ENCODE data around the gene ODAD3.

ODAD3 gene

DNA sequence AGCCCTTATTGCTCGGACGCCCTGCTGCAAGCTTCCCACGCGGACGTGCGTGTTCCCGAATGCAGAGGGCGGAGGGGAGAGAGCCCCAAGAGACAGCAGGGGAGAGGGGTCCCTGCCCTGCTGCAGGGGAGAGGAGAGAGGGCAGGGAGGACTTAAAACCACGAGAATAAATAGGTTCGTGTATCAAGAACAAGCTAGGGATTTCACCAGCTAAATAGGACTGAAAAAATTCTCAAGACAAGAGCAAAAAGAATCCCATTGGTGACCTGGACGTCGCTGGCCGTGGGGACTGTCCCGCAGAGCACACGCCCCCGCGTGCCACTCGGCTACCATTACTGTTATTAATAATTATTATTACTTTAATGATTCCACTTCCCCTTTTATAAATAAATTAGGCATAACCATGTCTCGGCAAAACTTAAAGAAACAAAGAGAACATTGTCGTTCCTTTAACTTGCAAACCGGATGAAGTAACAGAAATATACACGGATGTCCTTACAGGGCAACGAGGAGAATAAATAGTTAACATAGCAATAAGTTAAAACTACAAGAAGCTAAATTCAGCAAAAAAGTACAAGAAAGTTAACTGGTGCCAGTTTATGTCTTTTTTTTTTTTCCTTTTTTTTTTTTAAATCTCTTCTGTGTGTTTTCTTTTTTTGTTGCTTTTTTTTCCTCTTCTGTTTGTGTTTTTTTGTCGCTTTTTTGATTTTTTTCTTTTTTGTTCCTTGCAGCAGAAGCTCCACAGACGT is 17.1 kb upstream of the ODAD3 start:
- no peak overlapping the region for H3K4me3 ChIP-seq (ENCODE audit: low read depth in 1 of 5, low read length in 5 of 5)
- H3K9me3 ChIP-seq (ENCODE audit: control insufficient read depth in 5 of 5, low read length in 5 of 5), result no peaks in the 10 kb centered on the region
- no peak overlapping the region for H3K27ac ChIP-seq (ENCODE audit: low read depth, low read length)
- H3K9ac ChIP-seq (ENCODE audit: low read length in 5 of 5), result no peak overlapping the region
- no peaks in the 10 kb centered on the region for H3K4me1 ChIP-seq (ENCODE audit: control insufficient read depth in 5 of 5, insufficient read depth in 5 of 5, low read length in 5 of 5)
- peaks cover 0 to 4% (median 2%) of the 10 kb centered on the region in 5 donors for H3K27me3 ChIP-seq (ENCODE audit: control insufficient read depth in 5 of 5, insufficient read depth in 4 of 5, low read length in 5 of 5)
- H3K36me3 ChIP-seq (ENCODE audit: control insufficient read depth in 5 of 5, insufficient read depth in 5 of 5, low read length in 5 of 5), result peaks cover 0 to 35% (median 32%) of the 10 kb centered on the region in 5 donors

DNA sequence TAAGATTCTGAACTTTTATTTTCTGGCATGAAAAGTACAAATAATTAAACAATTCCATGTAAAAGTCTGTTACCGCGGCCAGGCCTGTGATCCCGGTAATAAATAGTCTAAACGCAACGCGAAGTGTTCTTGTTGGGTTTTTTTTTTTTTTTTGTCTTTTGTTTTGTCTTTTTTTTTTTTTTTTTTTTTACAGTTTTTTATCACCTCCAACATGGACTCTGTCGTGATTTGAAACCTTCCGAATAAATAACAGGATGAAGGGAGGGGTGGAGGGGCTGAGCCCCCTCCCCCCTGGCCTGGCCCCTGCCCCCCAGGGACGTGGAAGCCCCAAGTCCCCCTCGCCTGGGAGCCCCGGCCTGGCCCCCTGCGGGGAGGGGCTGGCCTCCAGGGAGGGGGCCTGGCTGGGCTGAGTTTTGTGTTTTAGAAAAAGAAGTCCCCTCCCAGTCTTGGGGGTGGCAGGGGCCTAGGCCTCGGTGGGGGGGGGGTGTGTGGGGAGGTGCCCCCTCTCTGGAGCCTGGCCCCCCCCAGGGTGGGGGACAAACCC is 16.5 kb upstream of the ODAD3 start:
- peaks cover 0 to 40% (median 35%) of the 10 kb centered on the region in 5 donors for H3K36me3 ChIP-seq (ENCODE audit: control insufficient read depth in 5 of 5, insufficient read depth in 5 of 5, low read length in 5 of 5)
- no peaks in the 10 kb centered on the region for H3K9me3 ChIP-seq (ENCODE audit: control insufficient read depth in 5 of 5, low read length in 5 of 5)
- no peak overlapping the region for H3K27ac ChIP-seq (ENCODE audit: low read depth, low read length)
- peaks cover 0 to 4% (median 2%) of the 10 kb centered on the region in 5 donors for H3K27me3 ChIP-seq (ENCODE audit: control insufficient read depth in 5 of 5, insufficient read depth in 4 of 5, low read length in 5 of 5)
- no peak overlapping the region for H3K4me3 ChIP-seq (ENCODE audit: low read depth in 1 of 5, low read length in 5 of 5)
- H3K9ac ChIP-seq (ENCODE audit: low read length in 5 of 5), result no peak overlapping the region
- no peaks in the 10 kb centered on the region for H3K4me1 ChIP-seq (ENCODE audit: control insufficient read depth in 5 of 5, insufficient read depth in 5 of 5, low read length in 5 of 5)

DNA sequence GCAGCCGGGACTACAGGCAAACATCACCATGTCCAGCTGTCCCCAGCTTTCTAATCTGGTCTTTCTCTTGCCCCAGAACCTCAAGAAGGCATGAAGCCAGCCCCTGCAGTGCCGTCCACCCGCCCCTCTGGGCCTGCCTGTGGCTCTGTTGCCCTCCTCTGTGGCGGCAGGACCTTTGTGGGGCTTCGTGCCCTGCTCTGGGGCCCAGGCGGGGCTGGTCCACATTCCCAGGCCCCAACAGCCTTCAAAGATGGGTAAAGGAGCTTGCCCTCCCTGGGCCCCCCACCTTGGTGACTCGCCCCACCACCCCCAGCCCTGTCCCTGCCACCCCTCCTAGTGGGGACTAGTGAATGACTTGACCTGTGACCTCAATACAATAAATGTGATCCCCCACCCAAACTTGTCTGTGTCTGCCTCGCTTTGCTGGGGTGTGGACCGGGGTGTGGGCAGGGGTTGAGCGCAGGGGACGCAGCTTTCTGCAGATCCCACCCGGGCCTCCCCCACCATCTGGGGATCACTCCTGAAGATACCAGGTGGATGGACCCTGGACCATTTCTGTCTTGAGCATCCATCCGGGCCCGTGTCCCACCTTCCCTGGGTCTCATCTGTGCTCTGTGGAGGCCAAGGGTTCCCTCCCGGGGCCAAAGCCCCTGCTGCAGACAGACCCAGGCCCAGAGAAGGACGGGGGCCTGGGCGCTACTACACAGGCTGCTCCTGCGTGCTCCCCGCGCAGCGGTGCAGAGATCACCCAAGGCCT is 15.8 kb upstream of the ODAD3 start:
- no peak overlapping the region for H3K27ac ChIP-seq (ENCODE audit: low read depth, low read length)

DNA sequence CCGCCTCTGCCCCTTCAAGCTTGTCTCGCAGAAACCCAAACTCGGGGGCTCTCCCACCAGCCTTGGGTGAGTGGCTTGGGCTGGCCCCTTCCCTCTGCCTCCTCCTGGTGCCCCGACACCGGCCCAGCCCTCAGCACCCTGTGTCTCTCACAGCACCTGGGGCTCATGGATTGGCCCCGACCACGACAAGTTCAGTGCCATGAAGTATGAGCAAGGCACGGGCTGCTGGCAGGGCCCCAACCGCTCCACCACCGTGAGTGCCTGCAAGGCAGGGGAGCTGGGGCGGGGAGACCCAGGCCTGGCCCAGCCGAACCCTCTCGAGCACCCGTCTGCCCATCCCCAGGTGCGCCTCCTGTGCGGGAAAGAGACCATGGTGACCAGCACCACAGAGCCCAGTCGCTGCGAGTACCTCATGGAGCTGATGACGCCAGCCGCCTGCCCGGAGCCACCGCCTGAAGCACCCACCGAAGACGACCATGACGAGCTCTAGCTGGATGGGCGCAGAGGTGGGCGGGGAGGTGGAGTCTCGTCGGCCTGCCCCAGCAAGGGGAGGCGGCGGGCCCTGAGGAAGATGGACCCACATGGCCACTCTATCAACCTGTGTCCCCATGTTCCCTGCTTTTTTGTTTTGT is 14.1 kb upstream of the ODAD3 start:
- no peaks in the 10 kb centered on the region for H3K9me3 ChIP-seq (ENCODE audit: control insufficient read depth in 5 of 5, low read length in 5 of 5)
- H3K9ac ChIP-seq (ENCODE audit: low read length in 5 of 5), result no peak overlapping the region
- peaks cover 0 to 63% (median 57%) of the 10 kb centered on the region in 5 donors for H3K36me3 ChIP-seq (ENCODE audit: control insufficient read depth in 5 of 5, insufficient read depth in 5 of 5, low read length in 5 of 5)
- no peak overlapping the region for H3K27ac ChIP-seq (ENCODE audit: low read depth, low read length)
- no peaks in the 10 kb centered on the region for H3K4me1 ChIP-seq (ENCODE audit: control insufficient read depth in 5 of 5, insufficient read depth in 5 of 5, low read length in 5 of 5)
- H3K4me3 ChIP-seq (ENCODE audit: low read depth in 1 of 5, low read length in 5 of 5), result no peak overlapping the region
- H3K27me3 ChIP-seq (ENCODE audit: control insufficient read depth in 5 of 5, insufficient read depth in 4 of 5, low read length in 5 of 5), result peaks cover 0 to 4% (median 2%) of the 10 kb centered on the region in 5 donors

More for the DNA sequence above, 15.8 kb upstream of the ODAD3 start:
- Histone ChIP-seq H3K9me3 (ENCODE audit: control insufficient read depth in 5 of 5, low read length in 5 of 5) (no peaks in the 10 kb centered on the region), H3K27me3 (ENCODE audit: control insufficient read depth in 5 of 5, insufficient read depth in 4 of 5, low read length in 5 of 5) (peaks cover 0 to 4% (median 2%) of the 10 kb centered on the region in 5 donors), H3K4me3 (ENCODE audit: low read depth in 1 of 5, low read length in 5 of 5) (no peak overlapping the region), H3K4me1 (ENCODE audit: control insufficient read depth in 5 of 5, insufficient read depth in 5 of 5, low read length in 5 of 5) (no peaks in the 10 kb centered on the region), H3K9ac (ENCODE audit: low read length in 5 of 5) (no peak overlapping the region), H3K36me3 (ENCODE audit: control insufficient read depth in 5 of 5, insufficient read depth in 5 of 5, low read length in 5 of 5) (peaks cover 0 to 46% (median 41%) of the 10 kb centered on the region in 5 donors)

DNA sequence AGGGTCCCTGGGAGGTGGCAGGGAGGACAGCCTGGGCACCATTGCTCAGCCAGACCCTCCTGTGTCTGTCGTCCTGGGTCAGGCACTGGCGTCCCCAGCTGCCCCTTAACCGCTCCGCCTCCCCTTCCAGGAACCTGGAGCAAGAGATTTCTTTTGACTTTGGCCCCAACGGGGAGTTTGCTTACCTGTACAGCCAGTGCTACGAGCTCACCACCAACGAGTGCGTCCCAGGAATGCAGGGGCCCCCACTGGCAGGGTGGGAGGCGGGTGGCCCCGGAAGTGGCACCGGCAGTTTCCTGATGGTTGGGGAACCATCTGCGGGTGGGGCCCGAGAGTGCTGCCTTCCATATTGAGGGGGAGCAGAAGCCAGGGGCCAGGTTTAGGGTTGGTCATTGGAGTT is 13.5 kb upstream of the ODAD3 start:
- no peaks in the 10 kb centered on the region for H3K4me1 ChIP-seq (ENCODE audit: control insufficient read depth in 5 of 5, insufficient read depth in 5 of 5, low read length in 5 of 5)
- H3K36me3 ChIP-seq (ENCODE audit: control insufficient read depth in 5 of 5, insufficient read depth in 5 of 5, low read length in 5 of 5), result peaks cover 0 to 66% (median 62%) of the 10 kb centered on the region in 5 donors
- H3K9ac ChIP-seq (ENCODE audit: low read length in 5 of 5), result no peak overlapping the region
- no peaks in the 10 kb centered on the region for H3K9me3 ChIP-seq (ENCODE audit: control insufficient read depth in 5 of 5, low read length in 5 of 5)
- no peak overlapping the region for H3K4me3 ChIP-seq (ENCODE audit: low read depth in 1 of 5, low read length in 5 of 5)
- H3K27me3 ChIP-seq (ENCODE audit: control insufficient read depth in 5 of 5, insufficient read depth in 4 of 5, low read length in 5 of 5), result peaks cover 0 to 4% (median 2%) of the 10 kb centered on the region in 5 donors
- no peak overlapping the region for H3K27ac ChIP-seq (ENCODE audit: low read depth, low read length)

DNA sequence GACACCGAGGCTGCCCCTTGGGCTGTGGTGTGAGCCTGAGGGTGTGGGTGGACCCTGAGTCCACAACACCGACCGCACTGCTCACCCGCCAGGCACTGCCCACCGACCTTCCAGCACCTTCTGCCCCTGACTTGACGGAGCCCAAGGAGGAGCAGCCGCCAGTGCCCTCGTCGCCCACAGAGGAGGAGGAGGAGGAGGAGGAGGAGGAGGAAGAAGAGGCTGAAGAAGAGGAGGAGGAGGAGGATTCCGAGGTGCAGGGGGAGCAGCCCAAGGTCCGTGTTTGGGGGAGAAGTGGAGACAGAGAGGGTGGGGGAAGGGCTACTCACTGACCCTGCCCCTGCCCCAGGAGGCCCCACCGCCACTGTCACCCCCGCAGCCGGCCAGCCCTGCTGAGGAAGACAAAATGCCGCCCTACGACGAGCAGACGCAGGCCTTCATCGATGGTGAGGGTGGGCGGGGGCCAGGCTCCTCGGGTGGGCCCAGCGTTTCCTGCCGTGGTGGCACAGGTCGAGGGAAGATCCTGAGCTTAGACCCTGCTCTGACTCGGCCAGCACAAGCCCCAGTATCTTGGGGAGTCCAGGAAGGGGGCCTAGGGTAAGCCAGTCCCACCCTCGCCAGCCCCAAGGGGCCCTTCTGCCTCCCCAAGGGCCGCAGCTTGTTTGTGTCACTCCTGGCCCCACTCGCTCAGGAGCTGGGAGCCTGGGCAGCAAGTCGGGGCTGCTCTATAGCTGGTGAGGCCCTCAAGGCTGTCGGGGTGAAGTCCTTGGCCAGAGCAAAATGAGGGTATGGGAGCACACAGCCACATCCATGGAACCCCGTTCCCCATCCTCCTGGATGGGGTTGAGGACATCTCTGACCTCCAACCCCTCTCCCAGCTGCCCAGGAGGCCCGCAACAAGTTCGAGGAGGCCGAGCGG is 12.7 kb upstream of the ODAD3 start:
- H3K9ac ChIP-seq (ENCODE audit: low read length in 5 of 5), result no peak overlapping the region
- no peak overlapping the region for H3K27ac ChIP-seq (ENCODE audit: low read depth, low read length)
- no peaks in the 10 kb centered on the region for H3K4me1 ChIP-seq (ENCODE audit: control insufficient read depth in 5 of 5, insufficient read depth in 5 of 5, low read length in 5 of 5)
- no peaks in the 10 kb centered on the region for H3K9me3 ChIP-seq (ENCODE audit: control insufficient read depth in 5 of 5, low read length in 5 of 5)
- H3K36me3 ChIP-seq (ENCODE audit: control insufficient read depth in 5 of 5, insufficient read depth in 5 of 5, low read length in 5 of 5), result peaks cover 0 to 67% (median 64%) of the 10 kb centered on the region in 5 donors
- H3K27me3 ChIP-seq (ENCODE audit: control insufficient read depth in 5 of 5, insufficient read depth in 4 of 5, low read length in 5 of 5), result no peaks in the 10 kb centered on the region
- no peak overlapping the region for H3K4me3 ChIP-seq (ENCODE audit: low read depth in 1 of 5, low read length in 5 of 5)

DNA sequence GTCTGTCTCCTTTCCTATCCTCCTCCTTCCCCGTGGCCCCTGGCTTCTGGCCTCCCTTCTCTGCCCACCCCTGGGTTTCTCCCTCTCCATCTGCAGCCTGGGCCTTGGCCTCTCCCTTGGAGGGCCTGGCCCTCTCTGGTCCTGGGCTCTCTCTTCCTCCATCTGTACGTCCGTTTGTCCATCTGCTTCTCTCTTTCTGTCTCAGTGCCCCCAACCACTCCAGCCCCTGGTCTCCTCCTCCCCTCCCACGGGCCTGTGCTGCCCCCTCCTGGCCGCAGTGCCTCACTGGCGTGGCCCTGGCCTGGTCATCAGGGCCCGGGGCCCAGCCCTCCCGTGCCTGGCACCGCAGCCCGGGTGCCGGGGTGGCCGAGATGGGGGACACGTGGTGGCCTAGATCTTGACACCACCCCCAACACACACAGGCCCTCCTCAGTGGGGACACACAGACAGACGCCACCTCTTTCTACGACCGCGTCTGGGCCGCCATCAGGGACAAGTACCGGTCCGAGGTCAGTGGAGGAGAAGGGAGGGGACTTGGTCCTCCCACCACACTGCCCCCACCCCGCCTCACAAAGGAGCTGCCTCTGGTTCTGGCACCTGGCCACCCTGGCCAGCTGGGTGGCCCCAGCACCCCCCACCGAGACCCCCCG is 11.9 kb upstream of the ODAD3 start:
- H3K36me3 ChIP-seq (ENCODE audit: control insufficient read depth in 5 of 5, insufficient read depth in 5 of 5, low read length in 5 of 5), result peaks cover 0 to 75% (median 72%) of the 10 kb centered on the region in 5 donors
- H3K27ac ChIP-seq (ENCODE audit: low read depth, low read length), result no peak overlapping the region
- no peak overlapping the region for H3K9ac ChIP-seq (ENCODE audit: low read length in 5 of 5)
- H3K9me3 ChIP-seq (ENCODE audit: control insufficient read depth in 5 of 5, low read length in 5 of 5), result no peaks in the 10 kb centered on the region
- H3K4me1 ChIP-seq (ENCODE audit: control insufficient read depth in 5 of 5, insufficient read depth in 5 of 5, low read length in 5 of 5), result no peaks in the 10 kb centered on the region
- H3K27me3 ChIP-seq (ENCODE audit: control insufficient read depth in 5 of 5, insufficient read depth in 4 of 5, low read length in 5 of 5), result no peaks in the 10 kb centered on the region
- H3K4me3 ChIP-seq (ENCODE audit: low read depth in 1 of 5, low read length in 5 of 5), result no peak overlapping the region

DNA sequence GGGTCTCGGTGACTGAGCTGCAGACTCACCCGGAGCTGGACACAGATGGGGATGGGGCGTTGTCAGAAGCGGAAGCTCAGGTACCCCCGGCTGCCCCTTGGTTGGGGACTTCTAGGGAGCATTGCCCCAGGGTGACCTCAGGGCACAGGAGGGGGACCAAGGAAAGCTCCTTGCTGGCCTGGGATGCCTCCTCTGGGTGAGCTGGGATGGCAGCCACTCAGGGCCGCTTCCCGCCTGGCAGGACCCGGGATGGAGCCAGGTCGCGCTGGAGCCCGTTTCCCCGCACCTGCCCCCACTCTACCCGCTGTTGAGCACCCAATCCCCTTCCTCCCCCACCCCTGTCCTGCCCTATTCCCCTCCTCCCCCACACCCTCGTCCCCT is 11.3 kb upstream of the ODAD3 start:
- no peak overlapping the region for H3K9ac ChIP-seq (ENCODE audit: low read length in 5 of 5)
- H3K27me3 ChIP-seq (ENCODE audit: control insufficient read depth in 5 of 5, insufficient read depth in 4 of 5, low read length in 5 of 5), result no peaks in the 10 kb centered on the region
- no peaks in the 10 kb centered on the region for H3K4me1 ChIP-seq (ENCODE audit: control insufficient read depth in 5 of 5, insufficient read depth in 5 of 5, low read length in 5 of 5)
- no peaks in the 10 kb centered on the region for H3K9me3 ChIP-seq (ENCODE audit: control insufficient read depth in 5 of 5, low read length in 5 of 5)
- H3K36me3 ChIP-seq (ENCODE audit: control insufficient read depth in 5 of 5, insufficient read depth in 5 of 5, low read length in 5 of 5), result peaks cover 0 to 81% (median 77%) of the 10 kb centered on the region in 5 donors
- H3K27ac ChIP-seq (ENCODE audit: low read depth, low read length), result no peak overlapping the region
- no peak overlapping the region for H3K4me3 ChIP-seq (ENCODE audit: low read depth in 1 of 5, low read length in 5 of 5)

DNA sequence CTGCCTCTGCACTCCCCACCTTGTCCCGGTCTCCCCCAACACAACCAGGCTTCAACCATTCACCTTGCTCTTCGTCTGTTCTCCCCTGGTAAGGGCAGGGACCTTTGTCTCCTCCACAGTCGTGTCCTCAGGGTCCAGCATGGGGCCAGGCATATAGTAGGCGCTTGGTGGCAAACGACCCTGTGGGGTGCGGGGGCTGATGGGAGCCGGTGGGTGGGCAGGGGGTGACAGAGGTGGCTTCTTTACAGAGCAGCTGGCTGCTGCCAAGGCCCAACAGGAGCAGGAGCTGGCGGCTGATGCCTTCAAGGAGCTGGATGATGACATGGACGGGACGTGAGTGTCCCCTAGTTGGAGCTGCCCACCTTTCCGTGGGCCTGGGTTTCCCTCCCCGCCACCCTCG is 10.2 kb upstream of the ODAD3 start:
- no peak overlapping the region for H3K4me3 ChIP-seq (ENCODE audit: low read depth in 1 of 5, low read length in 5 of 5)
- no peaks in the 10 kb centered on the region for H3K27me3 ChIP-seq (ENCODE audit: control insufficient read depth in 5 of 5, insufficient read depth in 4 of 5, low read length in 5 of 5)
- no peak overlapping the region for H3K27ac ChIP-seq (ENCODE audit: low read depth, low read length)
- no peaks in the 10 kb centered on the region for H3K9me3 ChIP-seq (ENCODE audit: control insufficient read depth in 5 of 5, low read length in 5 of 5)
- no peaks in the 10 kb centered on the region for H3K4me1 ChIP-seq (ENCODE audit: control insufficient read depth in 5 of 5, insufficient read depth in 5 of 5, low read length in 5 of 5)
- H3K9ac ChIP-seq (ENCODE audit: low read length in 5 of 5), result no peak overlapping the region
- peaks cover 0 to 83% (median 79%) of the 10 kb centered on the region in 5 donors for H3K36me3 ChIP-seq (ENCODE audit: control insufficient read depth in 5 of 5, insufficient read depth in 5 of 5, low read length in 5 of 5)
